Hepatocyte (in vitro differentiated cells): ENCODE data around the gene ANKEF1.

Experiments used
- EZH2 ChIP-seq: fragments of 200-600 bp; sonication (generic); IDR thresholded peaks from 2 replicates; pipeline ENCODE4 v1.6.1; 2016; ENCODE audit warnings: antibody characterized with exemption, mild to moderate bottlenecking, borderline replicate concordance
- TF ChIP-seq, protein P1 (sequence below): fragments of 200-600 bp; sonication (generic); IDR thresholded peaks from 2 replicates; pipeline ENCODE4 v1.5.1; 2016; ENCODE audit warnings: antibody characterized with exemption, mild to moderate bottlenecking; ENCODE audit not compliant: poor library complexity

DNA sequence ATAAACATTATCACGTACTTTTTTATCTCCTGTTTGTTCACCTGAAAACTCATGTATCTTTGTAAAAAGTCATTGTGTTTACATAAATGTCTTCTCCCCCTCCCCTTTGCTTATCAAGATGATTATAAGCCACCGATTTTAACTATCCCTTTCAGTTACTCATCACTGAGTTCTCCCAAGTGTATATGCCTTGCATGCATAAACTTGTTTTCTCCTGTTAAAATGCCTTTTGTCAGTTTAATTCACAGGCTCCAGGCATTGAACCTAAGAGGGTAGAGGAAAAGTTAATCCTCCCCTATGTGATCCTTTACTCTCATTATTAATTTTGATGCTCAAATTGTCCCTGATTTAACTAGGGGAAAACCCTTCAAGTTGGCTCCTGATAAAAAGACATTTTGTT lies 24.2 kb downstream of the ANKEF1 start:
- TF ChIP-seq EZH2: no peak
- TF ChIP-seq, protein P1, sequence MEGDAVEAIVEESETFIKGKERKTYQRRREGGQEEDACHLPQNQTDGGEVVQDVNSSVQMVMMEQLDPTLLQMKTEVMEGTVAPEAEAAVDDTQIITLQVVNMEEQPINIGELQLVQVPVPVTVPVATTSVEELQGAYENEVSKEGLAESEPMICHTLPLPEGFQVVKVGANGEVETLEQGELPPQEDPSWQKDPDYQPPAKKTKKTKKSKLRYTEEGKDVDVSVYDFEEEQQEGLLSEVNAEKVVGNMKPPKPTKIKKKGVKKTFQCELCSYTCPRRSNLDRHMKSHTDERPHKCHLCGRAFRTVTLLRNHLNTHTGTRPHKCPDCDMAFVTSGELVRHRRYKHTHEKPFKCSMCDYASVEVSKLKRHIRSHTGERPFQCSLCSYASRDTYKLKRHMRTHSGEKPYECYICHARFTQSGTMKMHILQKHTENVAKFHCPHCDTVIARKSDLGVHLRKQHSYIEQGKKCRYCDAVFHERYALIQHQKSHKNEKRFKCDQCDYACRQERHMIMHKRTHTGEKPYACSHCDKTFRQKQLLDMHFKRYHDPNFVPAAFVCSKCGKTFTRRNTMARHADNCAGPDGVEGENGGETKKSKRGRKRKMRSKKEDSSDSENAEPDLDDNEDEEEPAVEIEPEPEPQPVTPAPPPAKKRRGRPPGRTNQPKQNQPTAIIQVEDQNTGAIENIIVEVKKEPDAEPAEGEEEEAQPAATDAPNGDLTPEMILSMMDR: no peak
